ENCODE results near the gene TXNRD1.

GRCh38 chr12:104219361-104219892 is 3.8 kb downstream of the TXNRD1 start:
- TF ChIP-seq EZH2 (IDR thresholded peaks at IDR 0.05; ENCODE audit: insufficient read depth, low read length), result no peak
- TF ChIP-seq, protein P1, sequence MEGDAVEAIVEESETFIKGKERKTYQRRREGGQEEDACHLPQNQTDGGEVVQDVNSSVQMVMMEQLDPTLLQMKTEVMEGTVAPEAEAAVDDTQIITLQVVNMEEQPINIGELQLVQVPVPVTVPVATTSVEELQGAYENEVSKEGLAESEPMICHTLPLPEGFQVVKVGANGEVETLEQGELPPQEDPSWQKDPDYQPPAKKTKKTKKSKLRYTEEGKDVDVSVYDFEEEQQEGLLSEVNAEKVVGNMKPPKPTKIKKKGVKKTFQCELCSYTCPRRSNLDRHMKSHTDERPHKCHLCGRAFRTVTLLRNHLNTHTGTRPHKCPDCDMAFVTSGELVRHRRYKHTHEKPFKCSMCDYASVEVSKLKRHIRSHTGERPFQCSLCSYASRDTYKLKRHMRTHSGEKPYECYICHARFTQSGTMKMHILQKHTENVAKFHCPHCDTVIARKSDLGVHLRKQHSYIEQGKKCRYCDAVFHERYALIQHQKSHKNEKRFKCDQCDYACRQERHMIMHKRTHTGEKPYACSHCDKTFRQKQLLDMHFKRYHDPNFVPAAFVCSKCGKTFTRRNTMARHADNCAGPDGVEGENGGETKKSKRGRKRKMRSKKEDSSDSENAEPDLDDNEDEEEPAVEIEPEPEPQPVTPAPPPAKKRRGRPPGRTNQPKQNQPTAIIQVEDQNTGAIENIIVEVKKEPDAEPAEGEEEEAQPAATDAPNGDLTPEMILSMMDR (IDR thresholded peaks at IDR 0.05; ENCODE audit: insufficient read depth, low read depth, low read length), result no peak

Measured in astrocyte (in vitro differentiated cells and primary cell).